Measurements from ENCODE around the gene CTSZ.

The CTSZ gene

DNA sequence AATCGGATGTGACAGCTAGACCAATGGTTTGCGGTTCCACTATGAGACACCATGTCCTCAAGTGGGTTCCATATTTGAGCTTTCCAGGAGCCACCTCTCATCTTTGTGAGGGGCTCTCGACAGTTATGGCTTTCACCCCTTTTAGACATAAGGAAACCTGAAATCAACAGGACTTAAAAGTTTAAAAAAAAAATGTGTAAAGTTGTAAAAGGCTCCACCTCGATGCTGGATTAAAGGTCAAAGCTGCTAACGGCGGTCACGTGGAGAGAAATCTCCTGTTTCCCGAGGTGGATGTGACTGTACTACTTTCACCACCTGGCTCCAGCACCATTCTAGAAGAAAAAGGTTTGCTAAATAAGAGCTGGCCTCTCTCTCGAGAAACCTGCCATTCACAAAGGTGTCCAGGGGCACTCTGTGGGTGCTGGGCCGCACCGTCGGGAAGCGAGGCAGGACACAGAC, 24.5 kb upstream of the CTSZ start:
- DNase-seq, result no peak

- DNase-seq, result no peak
These were observed 24.0 kb upstream of the CTSZ start for GRCh38 chr20:59030911-59031563.

GRCh38 chr20:59028812-59029211, 21.8 kb upstream of the CTSZ start:
- no peak for DNase-seq

DNA sequence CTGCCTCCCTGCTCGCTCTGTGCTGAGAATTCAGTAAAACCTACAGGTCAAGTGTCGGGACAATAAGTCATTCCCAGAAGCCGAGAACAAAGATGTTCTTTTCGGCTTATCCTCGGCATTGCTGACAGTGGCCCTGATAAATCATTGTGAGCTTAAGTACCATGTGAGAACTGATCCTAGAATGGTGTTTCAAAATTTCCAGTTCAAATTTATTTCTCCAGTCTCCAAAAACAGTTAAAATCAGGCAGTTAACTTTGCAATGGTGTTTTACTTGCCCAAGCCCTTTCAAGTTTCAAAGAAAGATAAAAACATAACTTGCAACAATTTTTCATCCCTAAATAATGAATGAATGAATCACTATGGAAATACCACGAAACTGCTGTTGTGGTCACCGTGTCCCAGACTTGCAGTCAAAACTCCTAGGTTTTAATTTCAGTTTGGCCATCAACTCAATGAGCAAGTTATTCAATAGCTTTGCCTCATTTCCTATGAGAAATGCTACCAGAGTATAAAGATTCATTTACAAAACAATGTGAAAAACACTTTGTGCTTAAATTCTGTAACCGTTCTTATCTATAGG, 20.8 kb upstream of the CTSZ start:
- DNase-seq, result no peak

GRCh38 chr20:59026904-59027740, 20.1 kb upstream of the CTSZ start:
- DNase-seq, result no peak

- no peak for DNase-seq
These were observed 18.5 kb upstream of the CTSZ start for GRCh38 chr20:59025511-59025910.

DNA sequence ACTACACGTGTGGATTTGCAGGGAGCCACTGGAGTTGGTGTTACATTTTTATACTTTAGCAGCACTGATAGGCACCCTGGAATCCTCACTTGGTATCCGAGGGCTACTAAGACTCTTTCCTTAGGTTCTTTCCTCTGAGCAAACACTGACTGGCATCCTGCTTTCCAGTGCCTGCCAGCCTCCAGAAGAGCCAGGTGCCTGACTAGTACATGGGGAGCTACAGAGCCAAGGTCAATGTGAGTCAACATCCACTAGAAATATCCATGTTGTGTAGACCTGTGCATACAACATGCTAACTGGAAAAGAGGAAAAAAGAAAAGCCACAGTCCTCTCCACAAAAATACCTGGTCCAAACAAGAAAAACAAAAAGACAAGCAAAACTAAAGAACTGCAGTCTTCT, 18.0 kb upstream of the CTSZ start:
- DNase-seq, result no peak

GRCh38 chr20:59024111-59024530, 17.1 kb upstream of the CTSZ start:
- DNase-seq, result no peak

GRCh38 chr20:59023616-59024015, 16.6 kb upstream of the CTSZ start:
- DNase-seq, result no peak

- no peak for DNase-seq
These were observed 15.7 kb upstream of the CTSZ start for GRCh38 chr20:59022754-59023153.

- DNase-seq, result no peak
These were observed 14.0 kb upstream of the CTSZ start for GRCh38 chr20:59020938-59021551.

DNA sequence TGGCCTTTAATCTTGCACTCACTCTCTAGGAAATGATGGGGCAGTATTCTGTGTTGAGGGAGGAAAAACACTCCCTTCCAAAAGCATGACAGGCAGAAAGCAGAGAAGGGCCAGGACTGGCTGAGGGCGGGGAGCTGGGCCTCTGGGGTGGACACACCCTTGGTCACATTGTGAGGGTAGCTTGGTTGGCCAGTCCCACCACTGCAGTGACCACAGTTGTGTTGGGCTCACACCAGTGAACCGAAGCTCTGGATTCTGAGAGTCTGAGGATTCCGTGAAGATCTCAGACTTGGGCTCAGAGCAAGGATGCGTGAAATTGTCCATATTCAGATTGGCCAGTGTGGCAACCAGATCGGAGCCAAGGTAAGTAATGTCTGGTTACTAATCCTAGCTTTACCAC, 12.2 kb upstream of the CTSZ start, which contains the start of gene TUBB1:
Gene TUBB1 (plus strand): TSS at position 213 of the 400 bp plus-strand sequence. CDS start 94 bp downstream, at position 307.
- DNase-seq, result no peak

GRCh38 chr20:59018817-59019216, 11.8 kb upstream of the CTSZ start:
- DNase-seq, result no peak

- no peak for DNase-seq
These were observed 10.6 kb upstream of the CTSZ start for GRCh38 chr20:59017493-59018231.

DNA sequence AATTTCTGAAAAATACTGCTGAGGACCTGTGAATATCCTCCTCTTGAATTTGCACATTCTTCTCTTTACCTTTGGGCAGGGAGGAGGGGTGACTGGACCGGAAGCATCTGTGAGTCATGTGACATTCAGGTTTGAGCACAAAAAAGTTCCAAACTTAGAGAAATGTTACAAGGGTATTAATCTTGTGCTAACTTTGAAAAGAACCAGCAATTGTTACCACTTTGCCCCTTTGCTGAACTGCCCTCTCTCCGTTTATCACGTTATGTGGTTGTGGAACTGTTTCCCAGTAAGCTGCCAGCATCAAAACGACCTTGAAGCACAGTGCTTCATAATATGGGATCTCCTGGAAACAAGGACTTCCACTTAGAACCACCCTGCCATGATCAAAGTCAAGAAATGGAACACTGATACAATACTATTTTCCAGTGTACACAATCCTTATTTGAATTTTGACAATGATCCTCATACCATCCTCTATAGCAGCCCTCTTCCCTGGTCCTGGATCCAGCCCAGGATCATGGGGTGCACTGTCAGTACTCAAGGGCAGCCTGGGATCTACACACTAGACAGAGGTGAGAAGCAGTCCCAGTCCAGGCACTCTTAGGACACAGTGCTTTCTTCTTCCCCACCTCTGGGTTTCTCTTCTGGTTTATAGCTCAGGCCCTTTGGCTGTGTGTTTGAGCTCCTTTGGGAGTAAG, 9.9 kb upstream of the CTSZ start:
- no peak for DNase-seq

DNA sequence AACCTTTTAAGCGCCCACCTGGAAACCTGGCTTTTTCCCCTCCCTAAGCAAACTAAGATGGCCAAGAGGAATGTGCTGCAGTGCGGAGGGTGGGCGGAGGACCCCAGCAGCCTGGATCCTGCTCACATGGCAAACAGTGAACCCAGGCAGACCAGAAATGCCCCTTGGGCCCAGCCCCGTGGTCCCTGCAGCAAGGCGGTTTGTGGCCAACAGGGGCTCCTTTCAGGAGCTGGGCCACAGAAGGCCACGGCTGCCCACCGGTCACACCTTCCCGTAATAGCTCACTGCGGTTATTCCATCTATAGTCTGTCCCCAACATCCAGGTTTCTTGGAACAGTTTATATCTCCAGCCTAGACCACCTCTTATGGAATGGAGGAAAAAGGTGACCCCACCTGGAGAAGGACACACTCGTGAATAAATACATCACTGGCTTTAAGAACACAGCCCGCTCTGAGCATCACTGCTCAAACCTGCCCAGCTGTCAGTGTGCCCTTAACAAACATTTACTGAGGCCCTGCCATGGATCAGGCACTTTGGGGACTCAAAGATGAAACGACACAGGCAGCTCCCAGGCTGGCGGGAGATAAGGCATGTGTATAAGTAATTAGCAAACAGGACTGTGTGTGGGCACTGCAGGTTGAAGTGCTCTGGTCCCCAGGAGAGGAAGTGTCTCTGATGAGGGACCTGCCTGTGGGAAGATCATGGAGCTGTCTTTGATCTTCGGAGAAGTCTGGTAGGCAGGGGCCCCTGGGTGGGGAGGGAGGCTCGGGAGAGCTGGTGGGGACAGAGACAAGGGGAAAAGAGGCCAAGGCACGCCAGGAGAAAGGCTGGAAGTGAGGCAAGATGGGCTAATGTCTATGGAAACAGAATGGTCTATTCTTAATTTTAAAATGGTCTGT, 9.0 kb upstream of the CTSZ start:
- no peak for DNase-seq

DNA sequence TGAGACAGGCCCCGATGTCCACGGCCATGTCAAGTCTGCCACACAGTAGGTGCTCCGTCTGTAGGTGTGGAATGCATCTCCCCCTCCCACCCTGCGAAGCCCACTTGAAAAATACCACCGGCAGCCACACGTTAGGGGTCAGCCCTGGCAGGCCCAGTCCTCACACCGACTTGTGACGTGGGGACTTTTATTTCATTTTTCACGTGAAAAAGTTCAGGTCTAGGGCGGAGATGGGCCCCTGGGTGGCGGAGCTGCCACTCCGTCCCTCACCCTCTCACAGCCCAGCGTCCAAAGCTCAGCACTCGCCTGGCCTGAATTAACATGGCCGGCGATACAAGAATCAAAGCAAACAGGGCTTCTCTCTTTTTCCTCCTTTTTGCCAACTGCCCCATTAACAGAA, 8.4 kb upstream of the CTSZ start:
- no peak for DNase-seq

GRCh38 chr20:59014680-59015389, 7.8 kb upstream of the CTSZ start:
- DNase-seq, result no peak

DNA sequence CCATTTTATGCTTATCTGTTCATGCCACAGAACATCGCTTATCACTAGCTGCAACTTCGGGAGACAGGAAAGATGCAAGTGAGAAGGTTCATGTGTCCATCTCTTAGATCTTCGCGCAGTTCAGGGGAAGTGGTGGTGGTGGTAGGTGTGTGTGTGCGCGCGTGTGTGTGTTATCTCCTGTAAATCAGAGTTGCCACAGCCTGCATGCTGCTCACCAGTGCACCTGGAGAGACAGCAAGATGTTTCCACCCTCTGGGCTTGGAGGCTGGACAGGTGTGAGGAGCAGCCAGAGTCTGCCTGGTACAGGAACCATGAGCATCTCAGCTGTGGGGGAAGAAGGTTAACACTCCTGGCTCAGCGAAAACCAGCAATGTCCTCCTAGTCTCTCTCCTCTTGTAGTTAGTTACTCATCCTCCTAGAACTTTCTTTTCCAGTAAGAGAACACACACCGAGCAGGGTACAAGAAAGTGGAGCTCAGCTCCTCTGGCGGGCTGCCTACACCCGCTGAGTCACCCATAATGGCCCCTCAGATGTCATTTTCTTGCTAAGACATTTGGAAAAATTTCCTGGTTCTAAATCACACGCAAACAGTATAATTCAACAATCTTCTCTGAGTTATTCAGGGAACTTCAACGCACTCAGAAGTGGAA, 7.0 kb upstream of the CTSZ start:
- DNase-seq, result no peak
